Embryonic facial prominence (tissue), 1 donor: ENCODE results near the gene VAMP8.
A peak's percentile ranks its signal among the peaks of the same experiment; 100 is the strongest.
"Not testable (repeated sequence)": the region's sequence is repeated elsewhere in the genome, so short reads cannot be mapped to it uniquely, and the experiment has no call there.

Experiments used
- DNase-seq: peaks from one replicate; pipeline ENCODE4 v3.0.0-alpha.2; 2016; ENCODE audit errors: extremely low spot score

Gene VAMP8

GRCh38 chr2:85579266-85579935 is 2.0 kb downstream of the VAMP8 start:
- no peak for DNase-seq

- DNase-seq = no peak
These were observed 2.8 kb downstream of the VAMP8 start for GRCh38 chr2:85580206-85580605.

GRCh38 chr2:85582492-85582891 is 5.1 kb downstream of the VAMP8 start:
- no peak for DNase-seq

DNA sequence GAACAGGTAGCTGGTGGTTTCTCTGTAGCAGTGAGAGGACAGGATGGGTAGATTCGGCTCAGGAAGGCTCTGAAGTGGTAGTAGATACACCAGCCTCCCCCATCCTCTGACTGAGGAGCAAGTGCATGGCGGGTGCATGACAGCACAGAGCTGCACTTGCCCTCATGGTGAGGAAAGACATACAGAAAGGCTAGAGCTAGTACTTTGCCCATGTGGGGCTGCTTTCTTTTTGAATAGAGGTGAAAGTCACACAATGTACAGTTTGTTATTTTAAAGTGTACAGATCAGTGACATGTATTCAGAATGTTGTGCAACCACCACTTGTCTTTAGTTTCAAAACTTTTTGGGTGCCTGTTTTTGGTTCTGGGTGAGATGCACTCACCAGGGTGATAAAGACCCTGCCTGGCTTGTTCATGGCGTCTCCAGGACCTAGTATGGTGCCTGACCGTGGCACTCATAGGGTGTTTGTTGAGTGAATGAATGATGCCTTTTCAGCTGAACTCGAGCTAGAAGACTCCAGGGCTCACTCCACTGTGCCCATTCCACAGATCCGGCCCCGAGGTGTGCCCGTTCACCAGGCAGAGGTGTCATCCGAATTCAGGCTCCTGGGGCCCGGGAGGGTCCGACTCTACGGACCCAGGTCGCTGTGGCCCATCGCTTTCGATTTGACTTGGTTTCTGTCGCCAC is 6.4 kb downstream of the VAMP8 start:
- no peak for DNase-seq

- DNase-seq = no peak
These were observed 7.0 kb downstream of the VAMP8 start, which contains the start of gene VAMP5 for GRCh38 chr2:85584354-85584856. VAMP5 (plus strand) TSS chr2:85584431; CDS start chr2:85584491, 60 bp downstream.

DNA sequence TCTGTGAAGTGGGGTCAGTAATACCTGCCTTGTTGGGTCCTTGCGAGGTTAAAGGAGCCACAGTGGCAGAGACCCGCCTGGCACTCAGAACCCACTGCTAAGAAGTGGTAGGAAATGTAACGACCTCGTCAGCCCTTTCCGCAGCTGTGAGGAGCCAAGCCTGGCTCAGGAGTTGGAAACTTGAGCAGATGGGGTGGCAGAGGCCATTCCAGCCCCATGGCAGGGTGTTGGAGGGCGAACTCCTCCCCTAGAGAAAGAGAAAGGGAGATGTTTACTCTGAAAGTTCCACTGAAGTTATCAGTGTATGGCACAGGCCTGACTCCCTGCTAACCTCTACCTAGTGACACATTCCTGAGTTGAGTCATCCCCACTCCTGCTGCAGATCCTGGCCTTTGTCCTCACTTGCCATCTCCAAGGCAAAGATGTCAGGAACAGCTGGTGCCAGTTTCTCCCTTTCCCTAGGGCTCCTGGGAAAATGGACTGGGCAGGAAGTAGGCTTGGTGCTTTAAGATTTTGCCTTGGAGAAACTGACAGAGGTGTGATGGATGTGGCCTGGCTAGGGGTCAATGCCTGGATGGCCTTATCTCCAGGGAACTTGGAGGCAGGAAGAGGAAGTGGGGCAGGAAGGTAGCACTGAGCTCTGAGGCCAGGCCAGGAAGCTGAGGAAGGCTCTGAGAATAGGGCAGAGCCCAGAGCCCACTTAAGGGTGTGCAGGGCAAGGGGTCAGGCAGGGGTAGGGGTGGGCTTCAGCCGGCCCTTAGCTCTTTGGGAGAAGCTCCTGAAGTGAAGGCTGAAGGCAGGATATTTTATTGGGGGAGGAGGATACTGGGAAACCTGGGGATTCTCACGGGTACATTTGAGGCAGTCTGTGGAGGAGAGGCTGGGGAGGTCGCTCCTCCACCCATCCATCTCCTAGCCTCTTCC is 7.7 kb downstream of the VAMP8 start:
- no peak for DNase-seq

DNA sequence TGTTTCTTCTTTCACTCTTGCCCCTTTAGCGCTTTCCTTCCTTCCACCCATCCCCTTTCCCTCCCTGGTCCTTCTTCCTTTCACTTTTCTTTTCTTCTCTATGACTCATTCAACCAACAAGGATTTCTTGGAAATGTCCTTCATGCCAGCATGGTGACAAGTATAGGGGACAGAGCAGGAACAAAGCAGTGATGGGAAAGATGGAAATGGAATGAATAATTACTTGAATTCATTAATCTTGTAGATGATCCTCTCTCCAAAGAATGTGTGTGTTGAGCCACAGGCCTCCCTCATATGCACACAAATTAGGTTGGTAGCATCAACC is 8.4 kb downstream of the VAMP8 start:
- DNase-seq = no peak

DNA sequence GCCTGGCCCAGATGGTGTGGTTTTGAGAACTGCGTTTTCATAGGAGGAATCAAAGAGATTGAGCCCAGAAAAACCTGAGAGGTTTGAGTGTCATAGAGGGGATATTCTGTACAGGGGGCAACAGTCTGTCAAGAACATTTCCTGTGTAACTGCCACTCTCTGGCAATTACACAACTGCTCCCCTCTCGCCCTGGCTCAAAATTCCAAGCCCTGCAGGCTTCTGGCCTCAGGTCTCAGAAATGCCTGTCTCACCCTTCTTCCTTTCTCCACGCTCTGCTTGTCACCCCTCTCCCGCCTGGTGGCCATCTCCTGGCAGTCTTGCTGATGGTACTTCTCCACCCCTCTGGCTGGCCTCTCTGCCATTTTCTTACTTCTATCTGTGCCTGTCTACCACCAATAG is 10.8 kb downstream of the VAMP8 start:
- no peak for DNase-seq

DNA sequence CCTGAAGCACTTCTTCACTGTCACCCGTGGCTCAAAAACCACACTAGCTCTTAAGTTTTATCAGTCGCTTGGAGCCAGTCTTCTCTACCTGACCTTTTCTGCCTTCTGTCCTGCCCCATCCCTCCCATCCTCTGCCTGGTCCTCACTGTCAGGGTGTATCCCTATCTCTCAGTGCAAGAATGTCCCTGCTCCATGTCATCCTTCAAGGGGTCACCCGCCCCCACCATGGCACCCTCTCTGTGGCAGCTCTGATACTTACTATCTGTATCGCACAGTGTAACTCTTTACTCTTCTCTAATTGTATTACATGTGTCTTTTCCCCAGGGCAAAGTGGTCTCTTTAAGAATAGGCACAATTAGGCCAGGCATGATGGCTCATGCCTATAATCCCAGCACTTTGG is 11.3 kb downstream of the VAMP8 start:
- DNase-seq = no peak

GRCh38 chr2:85589181-85589580 is 11.8 kb downstream of the VAMP8 start:
- DNase-seq = no peak

GRCh38 chr2:85589982-85590791 is 12.8 kb downstream of the VAMP8 start:
- no peak for DNase-seq

DNA sequence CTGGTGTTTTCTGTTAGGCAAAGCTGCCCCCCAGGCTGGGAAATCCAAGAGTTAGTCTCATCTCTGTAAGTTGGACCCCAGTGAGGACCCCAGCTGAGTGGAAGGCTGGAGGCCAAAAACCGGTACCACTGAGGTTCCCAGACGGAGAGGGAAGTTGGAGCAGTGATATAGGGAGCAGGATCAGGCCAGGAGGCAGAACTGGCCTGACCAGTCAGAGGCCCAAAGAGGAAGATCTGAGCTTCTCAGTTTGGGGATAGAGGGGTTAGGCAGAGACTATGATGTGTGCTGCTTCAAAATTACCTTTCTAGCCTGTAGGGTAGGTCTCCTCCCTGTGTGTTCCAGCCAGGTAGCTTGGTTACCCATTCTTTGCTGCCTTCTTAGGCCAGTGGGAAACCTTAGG is 13.6 kb downstream of the VAMP8 start:
- no peak for DNase-seq

DNA sequence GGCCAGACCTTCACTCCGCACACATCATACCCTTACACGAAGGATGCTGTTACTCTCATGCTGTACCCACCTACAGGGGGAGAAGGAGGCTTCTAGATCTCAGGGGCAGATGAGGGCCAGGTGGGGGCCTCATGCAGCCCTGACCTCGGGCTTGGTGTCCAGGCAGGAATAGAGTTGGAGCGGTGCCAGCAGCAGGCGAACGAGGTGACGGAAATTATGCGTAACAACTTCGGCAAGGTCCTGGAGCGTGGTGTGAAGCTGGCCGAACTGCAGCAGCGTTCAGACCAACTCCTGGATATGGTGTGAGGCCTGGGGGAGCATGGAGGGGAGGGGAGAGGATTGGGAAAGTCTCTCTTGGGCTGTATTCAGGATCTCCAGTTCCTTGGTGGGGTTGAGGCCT is 14.2 kb downstream of the VAMP8 start:
- DNase-seq = no peak

GRCh38 chr2:85592299-85592698 is 14.9 kb downstream of the VAMP8 start:
- not testable (repeated sequence) for DNase-seq

GRCh38 chr2:85593023-85593422 is 15.6 kb downstream of the VAMP8 start:
- no peak for DNase-seq

DNA sequence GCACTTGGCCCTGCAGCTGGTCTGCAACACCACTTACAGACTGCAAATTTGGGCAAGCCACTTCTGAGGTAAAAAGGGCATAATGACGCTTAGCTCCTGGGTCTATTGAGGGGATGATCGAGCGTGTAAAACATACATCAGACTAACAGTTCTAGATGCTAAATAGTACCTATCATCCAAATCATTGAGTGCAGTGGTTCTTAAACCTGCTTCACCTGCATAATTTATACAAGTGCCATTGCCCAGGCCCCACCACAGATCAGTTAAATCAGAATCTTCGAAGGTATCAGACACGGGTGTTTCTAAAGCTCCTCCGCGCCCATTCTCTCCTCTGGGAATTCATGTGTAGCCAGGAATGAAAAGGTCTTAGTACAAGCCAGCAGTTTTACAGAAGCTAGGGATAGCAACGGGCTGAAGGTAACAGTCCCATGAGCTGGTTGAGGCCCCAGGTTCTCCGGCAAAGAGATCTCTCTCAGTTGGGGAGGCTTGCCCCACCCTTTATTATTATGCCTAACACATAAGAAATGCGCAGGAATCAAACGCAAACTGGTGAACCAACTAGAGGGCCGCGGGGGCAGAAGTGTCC is 17.4 kb downstream of the VAMP8 start:
- DNase-seq = no peak

DNA sequence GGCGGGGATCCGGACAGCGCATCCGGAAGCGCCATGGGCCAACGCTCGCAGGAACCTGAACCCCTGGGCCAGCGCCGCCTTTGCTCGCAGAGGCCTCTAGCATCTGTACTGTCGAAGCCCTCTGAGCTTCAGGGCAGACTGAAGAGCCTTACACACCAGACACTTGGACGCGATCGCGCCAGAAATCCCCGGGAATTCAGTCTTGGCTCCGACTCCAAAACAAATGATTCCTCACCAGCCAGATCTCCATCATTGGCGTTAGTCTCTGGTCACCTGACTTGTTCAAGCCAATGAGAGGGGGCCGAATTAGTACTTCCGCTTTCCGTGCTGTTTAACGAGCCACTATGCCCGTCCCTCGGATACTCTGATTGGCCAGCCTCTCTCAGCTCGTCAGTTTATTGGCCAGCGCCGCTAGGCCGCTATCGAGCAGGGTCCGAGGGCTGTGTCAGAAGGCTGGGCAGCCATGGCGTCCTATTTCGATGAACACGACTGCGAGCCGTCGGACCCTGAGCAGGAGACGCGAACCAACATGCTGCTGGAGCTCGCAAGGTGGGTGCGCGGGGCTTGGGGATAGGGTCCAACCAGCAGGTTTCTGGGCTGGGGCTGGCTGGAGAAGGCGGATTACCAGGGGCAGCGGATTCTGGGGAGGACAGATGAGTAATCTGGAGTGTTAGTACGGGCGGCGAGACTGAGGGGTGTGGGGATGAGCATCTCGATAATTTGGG is 18.1 kb downstream of the VAMP8 start, which contains the start of gene RNF181:
TSS of gene RNF181 (plus strand) at position 445 of the 725 bp plus-strand sequence. CDS start at position 464, 19 bp downstream.
- peak; percentile 97 for DNase-seq

- DNase-seq = no peak
These were observed 18.6 kb downstream of the VAMP8 start for GRCh38 chr2:85596026-85596333.

GRCh38 chr2:85596486-85597143 is 19.2 kb downstream of the VAMP8 start:
- DNase-seq = no peak

- DNase-seq = no peak
These were observed 19.9 kb downstream of the VAMP8 start for GRCh38 chr2:85597241-85597640.
